ENCODE data around the gene ICAM3.

The ICAM3 gene

GRCh38 chr19:10320602-10321416 is 18.6 kb downstream of the ICAM3 start:
- TF ChIP-seq, protein P1, sequence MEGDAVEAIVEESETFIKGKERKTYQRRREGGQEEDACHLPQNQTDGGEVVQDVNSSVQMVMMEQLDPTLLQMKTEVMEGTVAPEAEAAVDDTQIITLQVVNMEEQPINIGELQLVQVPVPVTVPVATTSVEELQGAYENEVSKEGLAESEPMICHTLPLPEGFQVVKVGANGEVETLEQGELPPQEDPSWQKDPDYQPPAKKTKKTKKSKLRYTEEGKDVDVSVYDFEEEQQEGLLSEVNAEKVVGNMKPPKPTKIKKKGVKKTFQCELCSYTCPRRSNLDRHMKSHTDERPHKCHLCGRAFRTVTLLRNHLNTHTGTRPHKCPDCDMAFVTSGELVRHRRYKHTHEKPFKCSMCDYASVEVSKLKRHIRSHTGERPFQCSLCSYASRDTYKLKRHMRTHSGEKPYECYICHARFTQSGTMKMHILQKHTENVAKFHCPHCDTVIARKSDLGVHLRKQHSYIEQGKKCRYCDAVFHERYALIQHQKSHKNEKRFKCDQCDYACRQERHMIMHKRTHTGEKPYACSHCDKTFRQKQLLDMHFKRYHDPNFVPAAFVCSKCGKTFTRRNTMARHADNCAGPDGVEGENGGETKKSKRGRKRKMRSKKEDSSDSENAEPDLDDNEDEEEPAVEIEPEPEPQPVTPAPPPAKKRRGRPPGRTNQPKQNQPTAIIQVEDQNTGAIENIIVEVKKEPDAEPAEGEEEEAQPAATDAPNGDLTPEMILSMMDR (IDR thresholded peaks at IDR 0.05; ENCODE audit: poor library complexity, severe bottlenecking) = no peak
- H3K4me3 ChIP-seq (ENCODE audit: severe bottlenecking) = no peak overlapping the region
- no peaks in the 10 kb centered on the region for H3K9me3 ChIP-seq (ENCODE audit: severe bottlenecking)
- peaks cover 64% of the 10 kb centered on the region for H3K36me3 ChIP-seq (ENCODE audit: low read depth)
- H3K27me3 ChIP-seq (ENCODE audit: insufficient read depth, poor library complexity, severe bottlenecking) = no peaks in the 10 kb centered on the region
- DNase-seq (ENCODE audit: low spot score) (no peak), ATAC-seq (ENCODE audit: low read depth) (no peak)
- no peaks in the 10 kb centered on the region for H3K4me1 ChIP-seq (ENCODE audit: insufficient read depth, poor library complexity, severe bottlenecking)
- H3K27ac ChIP-seq (ENCODE audit: poor library complexity, severe bottlenecking) = no peak overlapping the region

GRCh38 chr19:10318807-10319682 is 20.4 kb downstream of the ICAM3 start:
- DNase-seq (ENCODE audit: low spot score) (no peak), ATAC-seq (ENCODE audit: low read depth) (no peak)
- Histone ChIP-seq H3K4me3 (ENCODE audit: severe bottlenecking) (no peak overlapping the region), H3K36me3 (ENCODE audit: low read depth) (peaks cover 53% of the 10 kb centered on the region), H3K4me1 (ENCODE audit: insufficient read depth, poor library complexity, severe bottlenecking) (no peaks in the 10 kb centered on the region), H3K27me3 (ENCODE audit: insufficient read depth, poor library complexity, severe bottlenecking) (no peaks in the 10 kb centered on the region), H3K27ac (ENCODE audit: poor library complexity, severe bottlenecking) (no peak overlapping the region), H3K9me3 (ENCODE audit: severe bottlenecking) (no peaks in the 10 kb centered on the region)
- TF ChIP-seq, protein P1 (IDR thresholded peaks at IDR 0.05; ENCODE audit: poor library complexity, severe bottlenecking) = no peak

GRCh38 chr19:10317857-10318462 is 21.5 kb downstream of the ICAM3 start:
- TF ChIP-seq, protein P1 (IDR thresholded peaks at IDR 0.05; ENCODE audit: poor library complexity, severe bottlenecking) = no peak
- Histone ChIP-seq H3K9me3 (ENCODE audit: severe bottlenecking) (no peaks in the 10 kb centered on the region), H3K4me3 (ENCODE audit: severe bottlenecking) (no peak overlapping the region), H3K4me1 (ENCODE audit: insufficient read depth, poor library complexity, severe bottlenecking) (no peaks in the 10 kb centered on the region), H3K36me3 (ENCODE audit: low read depth) (peaks cover 49% of the 10 kb centered on the region), H3K27me3 (ENCODE audit: insufficient read depth, poor library complexity, severe bottlenecking) (no peaks in the 10 kb centered on the region), H3K27ac (ENCODE audit: poor library complexity, severe bottlenecking) (no peak overlapping the region)
- no peak for ATAC-seq (ENCODE audit: low read depth)
- no peak for DNase-seq (ENCODE audit: low spot score)

DNA sequence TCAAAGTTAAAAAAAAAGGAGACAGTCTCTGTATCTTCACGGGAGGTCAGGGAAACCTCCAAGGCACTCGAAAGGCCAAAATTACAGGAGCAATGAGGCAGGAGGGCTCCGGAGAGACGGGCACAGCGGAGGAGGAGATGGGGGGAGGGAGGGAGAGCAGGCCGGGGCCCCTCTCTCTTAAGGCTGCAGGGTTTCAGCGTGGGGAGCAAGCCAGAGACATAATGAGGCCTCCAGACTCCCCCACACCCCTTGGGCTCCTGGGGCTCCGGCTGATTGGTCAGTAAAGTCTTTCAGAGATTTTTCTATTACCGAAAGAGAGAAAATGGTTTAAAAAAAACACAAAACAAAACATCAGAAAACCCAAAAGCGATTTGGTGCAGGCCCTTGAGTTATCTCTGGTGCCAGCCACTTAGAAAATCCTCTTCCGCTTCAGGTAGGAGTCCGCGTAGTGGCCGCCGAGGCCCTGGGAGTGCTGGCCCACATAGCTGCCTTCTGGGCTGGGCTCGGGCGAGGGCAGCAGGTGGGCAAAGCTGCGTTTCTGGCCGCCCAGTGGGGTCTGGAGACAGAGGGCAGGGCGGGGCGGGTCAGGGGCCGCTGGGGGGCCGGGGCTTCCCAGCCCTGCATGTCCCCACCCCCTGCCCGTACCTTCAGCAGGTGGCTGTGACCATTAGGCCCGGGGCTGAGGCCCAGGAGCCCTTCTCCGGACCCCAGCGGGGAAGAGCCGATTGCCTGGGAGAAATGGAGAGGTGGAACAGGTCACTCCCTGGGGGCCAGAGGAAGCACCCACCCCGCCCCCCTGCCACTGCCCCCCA is 22.2 kb downstream of the ICAM3 start:
- H3K4me3 ChIP-seq (ENCODE audit: severe bottlenecking) = no peak overlapping the region
- no peak overlapping the region for H3K27ac ChIP-seq (ENCODE audit: poor library complexity, severe bottlenecking)

More for the DNA sequence above, 22.2 kb downstream of the ICAM3 start:
- TF ChIP-seq, protein P1 (IDR thresholded peaks at IDR 0.05; ENCODE audit: poor library complexity, severe bottlenecking) = no peak
- H3K27me3 ChIP-seq (ENCODE audit: insufficient read depth, poor library complexity, severe bottlenecking) = no peaks in the 10 kb centered on the region
- H3K36me3 ChIP-seq (ENCODE audit: low read depth) = peaks cover 44% of the 10 kb centered on the region
- no peaks in the 10 kb centered on the region for H3K4me1 ChIP-seq (ENCODE audit: insufficient read depth, poor library complexity, severe bottlenecking)
- no peak for ATAC-seq (ENCODE audit: low read depth)
- H3K9me3 ChIP-seq (ENCODE audit: severe bottlenecking) = no peaks in the 10 kb centered on the region
- DNase-seq (ENCODE audit: low spot score) = no peak

Data from RWPE2 (cell line).